ENCODE data around the gene CEP20.

GRCh38 chr16:15827299-15827698, 61.1 kb downstream of the CEP20 start:
- TF ChIP-seq EZH2 (IDR thresholded peaks at IDR 0.05; ENCODE audit: insufficient read depth, poor library complexity, severe bottlenecking) (no peak), EZH2phosphoT487 (IDR thresholded peaks at IDR 0.05; ENCODE audit: insufficient read depth, low read depth) (no peak)
